CD14-positive monocyte (primary cell): ENCODE measurements around the gene WBP2NL. TPM values are rescaled to one million over a fixed set of nuclear protein-coding genes. Genes with fewer than 3 reads are reported as not detected.

Experiments used
- DNase-seq, 3 donors: peaks; one replicate each; pipeline ENCODE4 v3.0.0-alpha.2; 2011 to 2022
- H2AFZ ChIP-seq: 2 replicates; pipeline ENCODE4 v1.6.0; 2012; ENCODE audit warnings: mild to moderate bottlenecking, low read depth, low read length, inconsistent platforms; ENCODE audit not compliant: insufficient read depth, poor library complexity, severe bottlenecking
- H3K27ac ChIP-seq, 2 donors: 1 replicate in 1 of 2; 2 replicates in 1 of 2; pipeline ENCODE4 v1.5.1; 2012 to 2013; ENCODE audit warnings: low read length in 2 of 2, control low read depth in 1 of 2, inconsistent platforms in 1 of 2, low read depth in 1 of 2, mild to moderate bottlenecking in 1 of 2
- H3K27me3 ChIP-seq, 2 donors: one replicate each; pipeline versions ENCODE4 v1.6.0 to v1.6.1; 2011 to 2013; ENCODE audit warnings: low read length in 2 of 2; ENCODE audit not compliant: control insufficient read depth in 2 of 2, insufficient read depth in 2 of 2
- H3K36me3 ChIP-seq, 2 donors: replicated peaks in 1 of 2; 1 replicate in 1 of 2; 2 replicates in 1 of 2; pipeline versions ENCODE4 v1.5.1 to v1.6.1; 2012 to 2013; ENCODE audit warnings: low read length in 2 of 2, control low read depth in 1 of 2, inconsistent platforms in 1 of 2, mild to moderate bottlenecking in 1 of 2; ENCODE audit not compliant: insufficient read depth in 2 of 2, control insufficient read depth in 1 of 2
- H3K4me1 ChIP-seq, 2 donors: 1 replicate in 1 of 2; 2 replicates in 1 of 2; pipeline versions ENCODE4 v1.5.1 to v1.6.1; 2012 to 2013; ENCODE audit warnings: low read length in 2 of 2, control low read depth in 1 of 2, inconsistent platforms in 1 of 2, mild to moderate bottlenecking in 1 of 2, moderate library complexity in 1 of 2; ENCODE audit not compliant: insufficient read depth in 2 of 2, control insufficient read depth in 1 of 2
- H3K4me2 ChIP-seq: replicated peaks from 2 replicates; pipeline ENCODE3; 2012; ENCODE audit warnings: low read length, moderate library complexity, mild to moderate bottlenecking; ENCODE audit not compliant: poor library complexity, severe bottlenecking; ENCODE audit errors: extremely low read depth
- H3K4me3 ChIP-seq, 3 experiments: fragments of 200-600 bp in 1 of 3; sonication (generic) in 1 of 3; replicated peaks in 1 of 3; 1 replicate in 2 of 3; 2 replicates in 1 of 3; pipeline ENCODE4 v1.5.1; 2011 to 2013; ENCODE audit warnings: low read length in 3 of 3, mild to moderate bottlenecking in 3 of 3, control low read depth in 2 of 3, low read depth in 2 of 3, inconsistent platforms in 1 of 3, moderate library complexity in 1 of 3
- H3K79me2 ChIP-seq: 2 replicates; pipeline ENCODE4 v1.6.0; 2012; ENCODE audit warnings: mild to moderate bottlenecking, control low read depth, inconsistent platforms, low read length, moderate library complexity; ENCODE audit not compliant: insufficient read depth
- H3K9ac ChIP-seq: 2 replicates; pipeline ENCODE4 v1.6.0; 2017; ENCODE audit warnings: low read length, mild to moderate bottlenecking; ENCODE audit not compliant: insufficient read depth, poor library complexity, severe bottlenecking
- H3K9me3 ChIP-seq, 2 donors: replicated peaks in 1 of 2; 1 replicate in 1 of 2; 2 replicates in 1 of 2; pipeline versions ENCODE4 v1.5.1 to v1.6.1; 2012 to 2013; ENCODE audit warnings: low read length in 2 of 2, control low read depth in 1 of 2; ENCODE audit not compliant: control insufficient read depth in 1 of 2, insufficient read depth in 1 of 2
- H4K20me1 ChIP-seq: 2 replicates; pipeline ENCODE4 v1.6.0; 2012; ENCODE audit warnings: mild to moderate bottlenecking, low read length, control low read depth, moderate library complexity; ENCODE audit not compliant: insufficient read depth
- H3K27ac Mint-ChIP-seq, 7 donors: one replicate each; pipeline ENCODE4 v1.8.0; 2020; ENCODE audit warnings: mild to moderate bottlenecking in 7 of 7, mixed read lengths in 7 of 7, moderate library complexity in 6 of 7, inconsistent platforms in 2 of 7
- H3K27me3 Mint-ChIP-seq, 3 donors: one replicate each; pipeline ENCODE4 v1.8.0; 2021 to 2022; ENCODE audit warnings: low read depth in 3 of 3, mild to moderate bottlenecking in 3 of 3, mixed read lengths in 3 of 3, moderate library complexity in 3 of 3, inconsistent platforms in 1 of 3
- H3K36me3 Mint-ChIP-seq, 2 donors: one replicate each; pipeline ENCODE4 v1.8.0; 2020; ENCODE audit warnings: mixed read lengths in 2 of 2, inconsistent platforms in 1 of 2, mild to moderate bottlenecking in 1 of 2
- H3K4me1 Mint-ChIP-seq: one replicate; pipeline ENCODE4 v1.8.0; 2020; ENCODE audit warnings: mild to moderate bottlenecking, mixed read lengths
- H3K4me3 Mint-ChIP-seq, 2 donors: one replicate each; pipeline ENCODE4 v1.8.0; 2020; ENCODE audit warnings: mild to moderate bottlenecking in 2 of 2, mixed read lengths in 2 of 2, moderate library complexity in 1 of 2
- H3K9me3 Mint-ChIP-seq, 7 donors: one replicate each; pipeline ENCODE4 v1.8.0; 2020 to 2022; ENCODE audit warnings: mixed read lengths in 7 of 7, mild to moderate bottlenecking in 6 of 7, moderate library complexity in 6 of 7, inconsistent platforms in 2 of 7
- WGBS: methylation state at CpG from one replicate; pipeline ENCODE4 v1.1.5; 2013; ENCODE audit warnings: missing lambda C conversion rate; ENCODE audit not compliant: insufficient coverage; 5-methylcytosine and 5-hydroxymethylcytosine counted together
- intact Hi-C, 2 donors: fragments of 100-400 bp; cut with micrococcal nuclease; formaldehyde crosslinking; loops; one replicate each; pipeline versions ENCODE4 v1.15.0 to v1.15.1; 2023
- polyA plus RNA-seq, 3 donors: library from polyadenylated mRNA; depleted of rRNA in 1 of 3; unstranded in 2 of 3; stranded (reverse) in 1 of 3; fragments of 300-500 nt in 2 of 3; fragments of >200 nt in 1 of 3; fragmentation: Illumina TruSeq in 2 of 3; gene quantifications; 1 replicate in 2 of 3; 2 replicates in 1 of 3; pipeline ENCODE4 v1.2.3, GENCODE V29; 2012 to 2021
- TF ChIP-seq, protein P1 (sequence below): fragments of 200-600 bp; IDR thresholded peaks from one replicate; pipeline ENCODE4 v1.8.0; 2022; ENCODE audit warnings: antibody characterized with exemption, mild to moderate bottlenecking

WBP2NL gene
- polyA plus RNA-seq, 3 donors, result 0.48 to 0.83 (median 0.71) TPM

DNA sequence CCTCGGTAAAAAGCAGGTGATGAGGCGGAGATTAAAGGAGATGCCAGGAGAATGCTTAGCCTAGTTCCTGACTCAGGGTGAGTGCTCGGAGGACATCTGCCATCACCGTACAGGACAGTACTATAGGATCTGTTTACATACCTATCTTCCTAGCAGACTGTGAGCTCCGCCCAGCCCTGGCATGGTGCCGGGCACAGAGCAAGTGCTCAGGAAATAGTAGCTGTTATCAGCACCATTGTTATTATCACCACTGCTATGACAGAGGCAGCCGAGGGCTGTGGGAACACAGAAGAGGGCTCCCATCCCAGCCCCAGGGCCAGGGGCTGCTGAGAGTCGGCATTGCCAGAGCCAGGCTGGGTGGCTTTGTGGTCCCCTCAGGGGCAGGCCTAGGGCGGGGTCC is 30.0 kb upstream of the WBP2NL start:
- no peaks in the 10 kb centered on the region for H3K9me3 ChIP-seq
- no peak overlapping the region for H2AFZ ChIP-seq
- H3K4me1 Mint-ChIP-seq, result no peaks in the 10 kb centered on the region

DNA sequence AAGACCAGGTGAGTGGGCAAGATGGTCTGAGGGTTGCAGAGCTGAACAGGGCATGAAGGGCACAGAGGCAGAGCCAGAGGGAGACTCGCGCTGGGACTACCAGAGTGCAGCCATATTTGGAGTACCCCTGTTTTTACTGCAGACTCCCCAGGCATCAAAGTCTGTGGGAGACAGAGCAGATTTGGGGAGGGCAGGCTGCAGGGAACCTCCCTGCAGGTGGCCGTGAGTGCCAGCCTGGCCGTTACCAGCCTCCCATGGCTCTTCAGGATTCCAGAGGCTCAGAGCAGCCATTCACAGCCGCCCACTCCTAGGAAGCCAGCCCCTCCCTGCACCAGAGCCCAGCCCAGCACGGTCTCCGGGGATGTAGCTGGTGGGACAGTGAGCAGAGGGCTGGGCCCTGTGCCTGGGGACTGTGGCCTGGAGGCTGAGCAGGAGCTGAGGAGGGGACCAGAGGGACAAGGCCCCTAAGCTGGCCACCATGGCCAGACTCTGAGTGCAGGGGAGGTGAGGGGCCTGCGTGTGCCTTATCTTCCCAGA is 29.4 kb upstream of the WBP2NL start, which contains the start of gene SEPTIN3:
TSS of gene SEPTIN3 (plus strand) at position 334 of the 537 bp plus-strand sequence. CDS start 2,050 bp downstream, outside the sequence.
- intact Hi-C loops, result no loop called here
- H3K4me3 ChIP-seq, result no peak within 1 kb of the TSS
- TF ChIP-seq, protein P1, sequence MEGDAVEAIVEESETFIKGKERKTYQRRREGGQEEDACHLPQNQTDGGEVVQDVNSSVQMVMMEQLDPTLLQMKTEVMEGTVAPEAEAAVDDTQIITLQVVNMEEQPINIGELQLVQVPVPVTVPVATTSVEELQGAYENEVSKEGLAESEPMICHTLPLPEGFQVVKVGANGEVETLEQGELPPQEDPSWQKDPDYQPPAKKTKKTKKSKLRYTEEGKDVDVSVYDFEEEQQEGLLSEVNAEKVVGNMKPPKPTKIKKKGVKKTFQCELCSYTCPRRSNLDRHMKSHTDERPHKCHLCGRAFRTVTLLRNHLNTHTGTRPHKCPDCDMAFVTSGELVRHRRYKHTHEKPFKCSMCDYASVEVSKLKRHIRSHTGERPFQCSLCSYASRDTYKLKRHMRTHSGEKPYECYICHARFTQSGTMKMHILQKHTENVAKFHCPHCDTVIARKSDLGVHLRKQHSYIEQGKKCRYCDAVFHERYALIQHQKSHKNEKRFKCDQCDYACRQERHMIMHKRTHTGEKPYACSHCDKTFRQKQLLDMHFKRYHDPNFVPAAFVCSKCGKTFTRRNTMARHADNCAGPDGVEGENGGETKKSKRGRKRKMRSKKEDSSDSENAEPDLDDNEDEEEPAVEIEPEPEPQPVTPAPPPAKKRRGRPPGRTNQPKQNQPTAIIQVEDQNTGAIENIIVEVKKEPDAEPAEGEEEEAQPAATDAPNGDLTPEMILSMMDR, result no peak
- H4K20me1 ChIP-seq, result no peaks in the 10 kb centered on the region
- H3K36me3 ChIP-seq, result no peaks in the 10 kb centered on the region
- H3K9me3 ChIP-seq, result no peaks in the 10 kb centered on the region
- H2AFZ ChIP-seq, result no peak within 1 kb of the TSS
- Mint-ChIP-seq H3K27me3 (peaks cover 15 to 18% (median 17%) of the 10 kb centered on the region in 3 donors), H3K4me3 (no peak within 1 kb of the TSS), H3K9me3 (peaks cover 0 to 3% (median 0%) of the 10 kb centered on the region in 7 donors), H3K36me3 (no peaks in the 10 kb centered on the region), H3K4me1 (no peaks in the 10 kb centered on the region), H3K27ac (peak within 1 kb of the TSS in 1 of 7 donors; percentile 35)
- DNase-seq, result no peak
- H3K9ac ChIP-seq, result no peak within 1 kb of the TSS
- H3K27me3 ChIP-seq, result peaks cover 0 to 2% of the 10 kb centered on the region in 2 donors
- 100% methylated on average over 5 of the region's 8 CpGs for WGBS
- H3K4me1 ChIP-seq, result no peaks in the 10 kb centered on the region
- no peak within 1 kb of the TSS for H3K27ac ChIP-seq
- no peak within 1 kb of the TSS for H3K4me2 ChIP-seq
- no peaks in the 10 kb centered on the region for H3K79me2 ChIP-seq

More for the DNA sequence above, 30.0 kb upstream of the WBP2NL start:
- Histone ChIP-seq H4K20me1 (no peaks in the 10 kb centered on the region), H3K27ac (no peak overlapping the region), H3K36me3 (no peaks in the 10 kb centered on the region), H3K4me3 (no peak overlapping the region), H3K4me1 (no peaks in the 10 kb centered on the region), H3K27me3 (peaks cover 0 to 2% of the 10 kb centered on the region in 2 donors), H3K9ac (no peak overlapping the region), H3K4me2 (no peak overlapping the region), H3K79me2 (no peaks in the 10 kb centered on the region)
- intact Hi-C loops, result no loop called here
- H3K36me3 Mint-ChIP-seq, result no peaks in the 10 kb centered on the region
- H3K27me3 Mint-ChIP-seq, result peaks cover 12 to 15% (median 14%) of the 10 kb centered on the region in 3 donors
- DNase-seq, result no peak
- H3K27ac Mint-ChIP-seq, result no peak overlapping the region
- no peak overlapping the region for H3K4me3 Mint-ChIP-seq
- TF ChIP-seq, protein P1, result no peak
- H3K9me3 Mint-ChIP-seq, result peaks cover 0 to 3% (median 0%) of the 10 kb centered on the region in 7 donors
- 67% methylated on average over 7 of the region's 9 CpGs for WGBS
